Activated CD8-positive, alpha-beta memory T cell treated with anti-CD3 and anti-CD28 coated beads for 24 hours (primary cell): ENCODE measurements around the gene ATXN2L.
"Not testable (repeated sequence)": the region's sequence is repeated elsewhere in the genome, so short reads cannot be mapped to it uniquely, and the experiment has no call there.

Source experiments
- DNase-seq: peaks from one replicate; pipeline ENCODE4 v3.0.0-alpha.2; 2020

The ATXN2L gene

GRCh38 chr16:28822520-28823290 is at the start of gene ATXN2L:
Gene ATXN2L, plus strand, starts transcription at chr16:28822999. Its CDS starts 261 bp downstream, at chr16:28823260.
- DNase-seq: peak; percentile 98

GRCh38 chr16:28781697-28782096 is 41.1 kb upstream of the ATXN2L start:
- DNase-seq: not testable (repeated sequence)

- not testable (repeated sequence) for DNase-seq
These were observed 40.4 kb upstream of the ATXN2L start for GRCh38 chr16:28782357-28782756.

- peak; percentile 78 for DNase-seq
These were observed 20.4 kb upstream of the ATXN2L start for GRCh38 chr16:28802235-28803019.

GRCh38 chr16:28807445-28808120 is 15.2 kb upstream of the ATXN2L start:
- not testable (repeated sequence) for DNase-seq

GRCh38 chr16:28820016-28820415 is 2.8 kb upstream of the ATXN2L start:
- DNase-seq: no peak

GRCh38 chr16:28820546-28820945 is 2.3 kb upstream of the ATXN2L start:
- DNase-seq: not testable (repeated sequence)

- no peak for DNase-seq
These were observed 802 bp upstream of the ATXN2L start for GRCh38 chr16:28821874-28822519.

GRCh38 chr16:28823291-28823872 is 583 bp downstream of the ATXN2L start:
- no peak for DNase-seq

GRCh38 chr16:28823873-28824716 is 1.3 kb downstream of the ATXN2L start:
- DNase-seq: peak; percentile 97

- DNase-seq: no peak
These were observed 1.8 kb downstream of the ATXN2L start for GRCh38 chr16:28824717-28824973.

GRCh38 chr16:28826141-28826540 is 3.3 kb downstream of the ATXN2L start:
- DNase-seq: no peak

GRCh38 chr16:28829747-28830146 is 6.9 kb downstream of the ATXN2L start:
- DNase-seq: no peak

- DNase-seq: no peak
These were observed 7.7 kb downstream of the ATXN2L start for GRCh38 chr16:28830531-28830930.

- no peak for DNase-seq
These were observed 11.6 kb downstream of the ATXN2L start for GRCh38 chr16:28834349-28834748.

- DNase-seq: no peak
These were observed 12.4 kb downstream of the ATXN2L start for GRCh38 chr16:28834873-28835863.

- no peak for DNase-seq
These were observed 13.3 kb downstream of the ATXN2L start for GRCh38 chr16:28835864-28836760.

- DNase-seq: no peak
These were observed 13.9 kb downstream of the ATXN2L start for GRCh38 chr16:28836761-28837064.

GRCh38 chr16:28837672-28838557 is 15.1 kb downstream of the ATXN2L start:
- DNase-seq: no peak
